Smooth muscle cell (in vitro differentiated cells): ENCODE measurements around the gene SCYGR4. TPM values are rescaled to one million over a fixed set of nuclear protein-coding genes. Genes with fewer than 3 reads are reported as not detected.

ENCODE experiments used
- DNase-seq: peaks from one replicate; lab custom pipeline; 2025; ENCODE audit not compliant: unreplicated experiment; lab: John Stamatoyannopoulos, UW
- H2AFZ ChIP-seq: fragments of 200-600 bp; sonication (generic); 2 replicates; pipeline ENCODE4 v1.6.0; 2016; ENCODE audit warnings: antibody characterized with exemption, low read depth, mild to moderate bottlenecking
- H3F3A ChIP-seq: fragments of 200-600 bp; sonication (generic); 2 replicates; pipeline ENCODE4 v1.6.0; 2017; ENCODE audit warnings: antibody characterized with exemption, low read depth
- H3K27ac ChIP-seq: fragments of 200-600 bp; sonication (generic); 2 replicates; pipeline ENCODE4 v1.5.1; 2016; ENCODE audit warnings: low read depth, mild to moderate bottlenecking
- H3K27me3 ChIP-seq: fragments of 200-600 bp; sonication (generic); 2 replicates; pipeline ENCODE4 v1.6.1; 2016; ENCODE audit warnings: low read depth, mild to moderate bottlenecking
- H3K36me3 ChIP-seq: fragments of 200-600 bp; sonication (generic); 2 replicates; pipeline ENCODE4 v1.5.1; 2016; ENCODE audit warnings: low read depth
- H3K4me1 ChIP-seq: fragments of 200-600 bp; sonication (generic); 2 replicates; pipeline ENCODE4 v1.5.1; 2016; ENCODE audit warnings: low read depth
- H3K4me2 ChIP-seq: fragments of 200-600 bp; sonication (generic); 2 replicates; pipeline ENCODE4 v1.6.0; 2016; ENCODE audit warnings: mild to moderate bottlenecking
- H3K4me3 ChIP-seq: fragments of 200-600 bp; sonication (generic); 2 replicates; pipeline ENCODE4 v1.5.1; 2016; ENCODE audit warnings: mild to moderate bottlenecking
- H3K79me2 ChIP-seq: fragments of 200-600 bp; sonication (generic); 2 replicates; pipeline ENCODE4 v1.6.0; 2016; ENCODE audit warnings: low read depth, mild to moderate bottlenecking
- H3K9ac ChIP-seq: fragments of 200-600 bp; sonication (generic); 2 replicates; pipeline ENCODE4 v1.6.0; 2016; ENCODE audit warnings: low read depth
- H3K9me3 ChIP-seq: fragments of 200-600 bp; sonication (generic); replicated peaks from 2 replicates; pipeline ENCODE4 v1.5.1; 2016; ENCODE audit warnings: low read depth
- H4K20me1 ChIP-seq: fragments of 200-600 bp; sonication (generic); 2 replicates; pipeline ENCODE4 v1.6.0; 2016; ENCODE audit warnings: low read depth
- WGBS: methylation state at CpG from one replicate; pipeline ENCODE4 v1.1.7; 2016; ENCODE audit warnings: low lambda C conversion rate; 5-methylcytosine and 5-hydroxymethylcytosine counted together
- polyA plus RNA-seq: library from polyadenylated mRNA; unstranded; fragments of >200 nt; fragmentation: Nextera tagmentation; extraction: Ambion mirVana; gene quantifications from 2 replicates; pipeline ENCODE4 v1.2.1, GENCODE V29; 2016
- total RNA-seq: library from RNA; depleted of rRNA; stranded (reverse); fragments of >200 nt; gene quantifications from 2 replicates; pipeline ENCODE4 v1.2.3, GENCODE V29; 2014
- TF ChIP-seq, protein P1 (sequence below): fragments of 200-600 bp; sonication (generic); IDR thresholded peaks from 2 replicates; pipeline ENCODE4 v1.5.1; 2017; ENCODE audit warnings: borderline replicate concordance, mild to moderate bottlenecking, antibody characterized with exemption; ENCODE audit not compliant: insufficient read depth, poor library complexity, severe bottlenecking

SCYGR4 gene
- total and polyA plus RNA-seq, 2 experiments from 2014 or later, result not detected

DNA sequence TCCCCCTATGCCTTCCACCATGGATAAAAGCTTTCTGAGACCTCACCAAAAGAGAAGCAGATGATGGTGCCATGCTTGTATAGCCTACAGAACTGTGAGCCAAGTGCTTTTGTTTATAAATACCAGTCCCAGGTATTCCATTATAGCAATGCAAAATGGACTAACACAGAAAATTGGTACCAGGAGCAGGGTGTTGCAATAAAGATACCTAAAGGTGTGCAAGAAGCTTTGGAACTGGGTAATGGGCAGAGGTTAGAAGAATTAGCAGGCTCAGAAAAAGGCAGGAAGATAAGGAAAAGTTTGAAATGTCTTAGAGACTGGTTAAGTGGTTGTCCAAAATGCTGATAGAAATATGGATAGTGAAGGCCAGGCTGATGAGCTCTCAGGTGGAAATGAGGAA, 34.9 kb upstream of the SCYGR4 start:
- no peak for DNase-seq
- TF ChIP-seq, protein P1, sequence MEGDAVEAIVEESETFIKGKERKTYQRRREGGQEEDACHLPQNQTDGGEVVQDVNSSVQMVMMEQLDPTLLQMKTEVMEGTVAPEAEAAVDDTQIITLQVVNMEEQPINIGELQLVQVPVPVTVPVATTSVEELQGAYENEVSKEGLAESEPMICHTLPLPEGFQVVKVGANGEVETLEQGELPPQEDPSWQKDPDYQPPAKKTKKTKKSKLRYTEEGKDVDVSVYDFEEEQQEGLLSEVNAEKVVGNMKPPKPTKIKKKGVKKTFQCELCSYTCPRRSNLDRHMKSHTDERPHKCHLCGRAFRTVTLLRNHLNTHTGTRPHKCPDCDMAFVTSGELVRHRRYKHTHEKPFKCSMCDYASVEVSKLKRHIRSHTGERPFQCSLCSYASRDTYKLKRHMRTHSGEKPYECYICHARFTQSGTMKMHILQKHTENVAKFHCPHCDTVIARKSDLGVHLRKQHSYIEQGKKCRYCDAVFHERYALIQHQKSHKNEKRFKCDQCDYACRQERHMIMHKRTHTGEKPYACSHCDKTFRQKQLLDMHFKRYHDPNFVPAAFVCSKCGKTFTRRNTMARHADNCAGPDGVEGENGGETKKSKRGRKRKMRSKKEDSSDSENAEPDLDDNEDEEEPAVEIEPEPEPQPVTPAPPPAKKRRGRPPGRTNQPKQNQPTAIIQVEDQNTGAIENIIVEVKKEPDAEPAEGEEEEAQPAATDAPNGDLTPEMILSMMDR, result no peak
- Histone ChIP-seq H3K79me2 (no peaks in the 10 kb centered on the region), H3K4me1 (no peaks in the 10 kb centered on the region), H3K36me3 (no peaks in the 10 kb centered on the region), H3F3A (no peaks in the 10 kb centered on the region), H3K4me2 (no peak overlapping the region), H3K9me3 (no peaks in the 10 kb centered on the region), H2AFZ (no peak overlapping the region), H4K20me1 (no peaks in the 10 kb centered on the region), H3K27me3 (no peaks in the 10 kb centered on the region), H3K4me3 (no peak overlapping the region), H3K27ac (no peak overlapping the region), H3K9ac (no peak overlapping the region)

DNA sequence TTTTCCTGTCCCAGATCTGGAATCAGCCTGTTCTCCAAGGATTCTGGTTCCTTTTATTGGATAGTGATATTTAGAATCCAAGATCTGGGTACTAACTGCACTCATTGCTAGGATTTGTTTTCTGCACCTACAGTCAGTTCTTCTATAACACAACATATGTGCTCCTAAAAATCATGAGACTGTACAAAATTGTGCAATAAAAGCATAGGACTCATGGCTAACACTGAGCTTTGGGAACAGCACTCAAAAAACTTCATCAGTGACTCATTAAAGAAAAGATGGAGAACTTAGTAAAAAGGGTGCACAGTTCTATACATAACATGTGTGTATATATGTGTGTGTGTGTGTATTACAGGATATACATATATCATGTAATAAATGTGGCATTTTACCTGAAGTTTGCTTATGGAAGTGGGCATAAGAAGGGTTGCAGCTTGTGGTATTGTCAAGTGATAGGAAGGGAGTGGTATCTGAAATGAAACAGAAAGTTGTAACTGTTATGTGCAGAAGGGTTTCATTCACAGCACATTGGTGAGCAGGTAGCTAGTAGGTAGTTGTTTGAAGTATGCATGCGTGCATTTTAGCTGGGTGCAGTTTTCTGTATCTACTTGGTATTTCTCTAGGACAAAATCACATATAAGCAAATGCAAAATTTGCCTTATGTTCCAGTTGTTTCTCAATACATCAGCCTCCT, 24.5 kb upstream of the SCYGR4 start:
- TF ChIP-seq, protein P1, result no peak
- Histone ChIP-seq H3K4me1 (no peaks in the 10 kb centered on the region), H3K27me3 (no peaks in the 10 kb centered on the region), H3K79me2 (no peaks in the 10 kb centered on the region), H2AFZ (no peak overlapping the region), H3K9me3 (no peaks in the 10 kb centered on the region), H3F3A (no peaks in the 10 kb centered on the region), H3K27ac (no peak overlapping the region), H3K9ac (no peak overlapping the region), H4K20me1 (no peaks in the 10 kb centered on the region), H3K36me3 (no peaks in the 10 kb centered on the region), H3K4me2 (no peak overlapping the region), H3K4me3 (no peak overlapping the region)
- no peak for DNase-seq
- WGBS, result 96% methylated on average over 1 of the region's 1 CpG

DNA sequence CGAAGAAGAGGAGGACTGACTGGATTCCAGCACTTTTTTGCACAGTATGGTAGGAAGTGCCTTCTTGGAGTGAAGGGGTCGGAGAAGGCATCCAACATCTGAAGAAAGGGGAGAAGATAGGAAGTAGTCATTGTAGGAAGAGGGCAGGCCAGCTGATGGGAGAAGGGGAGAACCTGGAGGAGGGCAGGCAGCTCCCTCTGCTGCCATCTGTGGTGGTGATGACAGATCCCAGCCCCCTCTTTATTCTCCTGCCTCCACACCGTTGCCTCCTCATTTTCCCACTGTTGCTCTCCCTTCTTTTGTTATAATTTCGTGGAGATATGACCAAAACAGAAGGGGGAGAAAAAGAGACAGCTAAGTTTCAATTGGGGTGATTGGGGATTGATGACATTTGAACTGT, 21.5 kb upstream of the SCYGR4 start:
- no peaks in the 10 kb centered on the region for H3K36me3 ChIP-seq
- H3F3A ChIP-seq, result no peaks in the 10 kb centered on the region
- no peak overlapping the region for H2AFZ ChIP-seq
- no peak overlapping the region for H3K4me3 ChIP-seq
- TF ChIP-seq, protein P1, result no peak
- H3K9me3 ChIP-seq, result no peaks in the 10 kb centered on the region
- no peak overlapping the region for H3K9ac ChIP-seq
- H3K4me2 ChIP-seq, result no peak overlapping the region
- H3K4me1 ChIP-seq, result no peaks in the 10 kb centered on the region
- H3K79me2 ChIP-seq, result no peaks in the 10 kb centered on the region
- WGBS, result 81% methylated on average over 4 of the region's 4 CpGs
- no peak for DNase-seq
- H4K20me1 ChIP-seq, result no peaks in the 10 kb centered on the region
- H3K27ac ChIP-seq, result no peak overlapping the region
- H3K27me3 ChIP-seq, result no peaks in the 10 kb centered on the region

DNA sequence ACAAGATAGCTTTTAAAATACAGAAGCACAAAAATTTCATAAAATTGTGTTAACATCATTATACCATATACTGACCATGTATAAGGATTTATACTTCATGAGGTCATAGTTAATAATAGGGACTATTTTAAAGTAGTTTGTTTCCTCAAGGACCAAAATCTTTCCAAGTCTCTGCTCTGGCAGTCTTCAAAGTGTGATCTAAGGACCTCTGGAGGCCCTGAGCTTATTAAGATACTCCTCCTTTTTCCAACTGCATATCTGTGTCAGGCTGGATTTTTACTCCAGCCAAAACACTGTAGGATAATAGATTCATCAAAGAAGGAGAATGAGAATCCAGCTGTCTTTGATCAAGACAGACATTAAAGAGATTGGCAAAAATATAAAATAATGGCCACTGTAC, 20.3 kb upstream of the SCYGR4 start:
- Histone ChIP-seq H3K9me3 (no peaks in the 10 kb centered on the region), H3K4me3 (no peak overlapping the region)
- TF ChIP-seq, protein P1, result no peak

More for the DNA sequence above, 20.3 kb upstream of the SCYGR4 start:
- H3K9ac ChIP-seq, result no peak overlapping the region
- no peak for DNase-seq
- no peaks in the 10 kb centered on the region for H3F3A ChIP-seq
- H3K27me3 ChIP-seq, result no peaks in the 10 kb centered on the region
- H3K79me2 ChIP-seq, result no peaks in the 10 kb centered on the region
- H2AFZ ChIP-seq, result no peak overlapping the region
- H3K4me2 ChIP-seq, result no peak overlapping the region
- H3K4me1 ChIP-seq, result no peaks in the 10 kb centered on the region
- H3K36me3 ChIP-seq, result no peaks in the 10 kb centered on the region
- H3K27ac ChIP-seq, result no peak overlapping the region
- H4K20me1 ChIP-seq, result no peaks in the 10 kb centered on the region
